NOMO-1 treated with dmso at 0.1 percent for 144 hours (cell line): Measurements from ENCODE around the gene CDH19.

Source experiments
- DNase-seq: peaks from one replicate; lab custom pipeline; 2025; ENCODE audit not compliant: unreplicated experiment; lab: John Stamatoyannopoulos, UW

CDH19 gene

GRCh38 chr18:66603941-66604627 is at the start of gene CDH19:
Gene CDH19, minus strand, starts transcription at chr18:66604090. Its CDS starts 31,886 bp downstream, at chr18:66572204.
- DNase-seq: no peak

DNA sequence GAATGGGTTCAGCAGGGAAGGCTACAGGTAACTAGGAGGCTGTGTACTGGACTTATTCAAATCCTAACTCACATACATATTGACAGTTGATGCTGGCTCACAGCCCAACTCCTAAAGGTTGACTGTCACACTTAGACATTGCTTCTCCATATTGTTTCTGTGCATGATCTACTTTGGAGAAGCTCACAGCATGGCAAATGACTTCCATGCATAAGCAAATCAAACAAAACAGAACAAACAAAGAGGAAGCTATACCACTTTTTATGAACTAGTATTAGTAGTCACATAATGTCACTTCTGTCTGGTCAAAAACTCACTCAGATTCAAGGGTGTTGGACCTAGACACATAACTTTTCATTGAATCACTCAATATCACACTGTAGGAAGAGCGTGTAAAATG is 43.8 kb upstream of the CDH19 start:
- no peak for DNase-seq

GRCh38 chr18:66646609-66647008 is 42.7 kb upstream of the CDH19 start:
- no peak for DNase-seq

- DNase-seq: no peak
Observed at GRCh38 chr18:66645983-66646382, 42.1 kb upstream of the CDH19 start.

GRCh38 chr18:66641056-66641455 is 37.2 kb upstream of the CDH19 start:
- DNase-seq: no peak

- no peak for DNase-seq
Observed at GRCh38 chr18:66640431-66640830, 36.5 kb upstream of the CDH19 start.

DNA sequence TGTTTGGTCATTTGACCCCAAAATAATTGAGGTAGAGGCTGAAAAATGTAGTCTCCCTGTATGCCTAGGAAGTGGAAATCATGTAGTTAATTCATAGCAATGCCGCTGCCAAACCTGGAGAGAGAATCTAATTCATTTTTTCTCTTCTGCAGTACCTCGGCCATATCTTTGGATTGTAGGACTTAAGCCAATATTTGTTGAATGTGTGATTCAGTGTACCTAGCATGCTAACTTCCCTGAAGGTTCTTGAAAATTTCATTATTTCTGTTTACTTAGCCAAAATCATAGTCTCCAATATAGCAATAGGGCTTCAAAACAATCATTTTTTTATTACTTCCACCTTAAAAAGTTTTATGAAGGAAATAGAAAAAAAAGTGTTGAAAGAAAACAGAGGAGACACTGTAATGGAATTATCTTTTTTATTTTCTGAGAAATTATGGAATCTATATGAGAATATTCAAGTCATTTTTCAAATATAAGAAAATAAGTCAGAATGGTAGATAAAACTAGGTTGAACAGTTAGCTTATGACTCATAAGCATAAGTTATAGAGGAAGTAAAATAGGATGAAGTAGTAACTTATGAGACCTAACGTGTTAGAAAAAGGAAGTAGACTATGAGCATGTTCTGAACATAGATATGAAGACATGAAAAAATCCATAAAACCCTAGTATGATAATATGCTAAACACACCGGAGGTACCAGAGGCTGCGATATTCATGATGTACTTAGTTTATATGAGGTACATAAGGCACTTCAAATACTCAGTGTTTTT is 35.2 kb upstream of the CDH19 start:
- peak; percentile 1 for DNase-seq

GRCh38 chr18:66635342-66635741 is 31.5 kb upstream of the CDH19 start:
- no peak for DNase-seq

- no peak for DNase-seq
Observed at GRCh38 chr18:66632756-66633155, 28.9 kb upstream of the CDH19 start.

- DNase-seq: peak; percentile 7
Observed at GRCh38 chr18:66630831-66631230, 26.9 kb upstream of the CDH19 start.

- DNase-seq: no peak
Observed at GRCh38 chr18:66623821-66624220, 19.9 kb upstream of the CDH19 start.

- DNase-seq: no peak
Observed at GRCh38 chr18:66621816-66622576, 18.1 kb upstream of the CDH19 start.

DNA sequence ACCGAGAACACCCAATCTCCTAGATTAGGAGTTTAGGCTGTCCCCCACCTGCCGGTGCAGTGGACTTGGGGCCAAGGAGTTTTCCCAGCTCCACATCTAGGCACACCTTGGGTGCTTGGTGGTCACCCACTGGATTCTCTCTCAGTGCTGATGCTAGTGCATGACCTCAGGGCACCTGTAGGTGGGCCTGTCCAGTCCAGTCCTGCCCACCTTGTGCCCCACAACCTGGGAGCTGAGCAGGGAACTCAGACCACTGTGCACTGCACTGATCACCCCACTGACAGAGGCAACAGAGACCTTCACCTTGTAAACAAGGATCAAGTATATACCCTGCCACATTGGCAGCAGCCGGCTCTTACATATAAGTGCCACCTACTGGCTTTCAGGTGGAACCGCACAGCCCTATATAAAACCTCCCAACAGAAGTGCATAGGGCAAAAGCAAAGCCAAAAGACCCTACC is 12.7 kb upstream of the CDH19 start:
- no peak for DNase-seq

DNA sequence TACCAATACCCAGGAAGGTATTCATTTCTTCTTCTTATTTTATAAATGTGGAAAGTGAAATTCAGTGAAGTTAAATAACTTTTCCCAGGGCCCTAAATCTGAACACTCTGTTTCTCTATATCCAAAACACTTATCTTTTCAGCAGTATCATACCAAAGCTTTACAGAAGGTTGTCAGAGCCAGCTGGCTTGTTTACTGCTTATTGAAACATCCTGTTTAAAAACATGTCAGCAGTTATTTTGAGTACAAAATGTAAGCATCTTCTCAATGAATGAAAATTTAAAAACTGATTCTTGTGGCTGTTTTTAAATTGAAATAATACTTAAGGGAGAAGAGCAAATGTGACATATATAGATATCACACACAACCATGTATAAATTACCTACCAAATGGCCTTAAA is 11.3 kb upstream of the CDH19 start:
- DNase-seq: no peak

GRCh38 chr18:66607632-66608031 is 3.7 kb upstream of the CDH19 start:
- DNase-seq: no peak

DNA sequence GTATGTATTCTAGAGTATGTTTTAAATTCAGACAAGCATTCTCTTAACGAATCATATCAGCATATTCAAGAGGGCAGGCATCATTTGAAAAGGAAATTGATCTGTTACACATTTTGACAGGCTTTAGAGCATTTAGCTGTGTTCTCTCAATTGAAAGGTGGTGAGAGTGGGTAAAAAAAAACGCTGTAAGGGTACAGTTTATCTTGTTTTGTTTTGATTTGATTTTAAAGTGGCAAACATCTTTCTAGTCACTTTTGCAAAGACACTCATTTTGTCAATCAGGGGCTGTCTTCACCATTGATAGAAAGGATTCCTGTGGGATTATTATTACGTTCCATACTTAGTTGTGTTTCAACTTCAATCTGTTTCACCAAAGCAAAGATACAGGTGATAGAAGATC is 2.2 kb downstream of the CDH19 start:
- DNase-seq: no peak

GRCh38 chr18:66599190-66599589 is 4.7 kb downstream of the CDH19 start:
- no peak for DNase-seq

GRCh38 chr18:66587430-66587829 is 16.5 kb downstream of the CDH19 start:
- no peak for DNase-seq

GRCh38 chr18:66582211-66582610 is 21.7 kb downstream of the CDH19 start:
- no peak for DNase-seq

DNA sequence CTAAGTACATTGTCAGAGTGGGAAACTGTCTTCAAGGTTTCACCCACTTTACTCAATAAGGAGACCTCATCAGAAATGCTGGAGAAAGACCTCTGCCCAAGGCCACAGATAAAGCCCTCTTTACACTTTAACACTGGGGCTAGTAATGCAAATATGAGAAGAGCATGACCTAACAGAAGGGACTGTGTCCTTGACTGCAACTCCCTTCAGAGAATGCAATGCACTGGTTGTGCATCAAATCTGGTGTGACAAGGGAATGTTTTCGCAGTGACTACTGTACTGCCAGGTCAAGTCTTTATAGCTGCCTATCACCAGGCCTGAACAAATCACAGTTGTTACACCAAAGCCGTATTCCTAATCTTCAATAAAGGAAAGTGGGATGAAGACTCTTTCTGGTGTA is 28.6 kb downstream of the CDH19 start:
- DNase-seq: no peak

DNA sequence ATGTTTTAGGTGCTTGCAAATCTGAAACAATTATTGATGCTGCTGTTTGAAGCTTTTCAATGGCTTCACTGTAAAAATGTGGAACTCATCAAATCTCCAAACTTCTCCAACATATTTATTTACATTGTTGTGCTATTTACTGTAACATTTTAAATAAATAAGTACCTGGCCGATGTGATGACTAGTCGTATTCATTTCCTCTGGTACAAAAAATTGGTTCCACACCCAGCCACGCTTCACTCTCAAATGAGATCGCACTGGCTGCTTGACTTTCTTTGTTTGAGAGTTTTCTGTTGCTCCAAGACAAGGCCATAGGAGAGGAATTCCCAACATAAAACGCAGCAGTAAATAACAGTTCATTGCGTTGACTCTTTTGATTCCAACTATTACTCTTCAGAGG is 32.0 kb downstream of the CDH19 start:
- no peak for DNase-seq

GRCh38 chr18:66566616-66567015 is 37.3 kb downstream of the CDH19 start:
- no peak for DNase-seq
